A549 treated with ZK216348 at 1 μM for 4 hours (cell line): ENCODE measurements around the gene CCT8L2. TPM values are rescaled to one million over a fixed set of nuclear protein-coding genes. Genes with fewer than 3 reads are reported as not detected.

Source experiments
- total RNA-seq: library from RNA; stranded (reverse); fragments of 200-300 nt; extraction: Qiagen RNA extraction; gene quantifications from 5 replicates; pipeline ENCODE4 v1.2.3, GENCODE V29; 2022; ENCODE audit warnings: low read depth

CCT8L2 gene
- not detected in 5 replicates for total RNA-seq

GRCh38 chr22:16592710-16593109 is at the start of gene CCT8L2:
TSS of gene CCT8L2 (minus strand) at chr22:16592810. CDS start at chr22:16592550, 260 bp downstream.

Other genes starting within 250 kb of the CCT8L2 start
- gene XKR3, start 232.6 kb upstream of the CCT8L2 start, total RNA-seq, result not detected in 5 replicates